ENCODE measurements around the gene CDCA8. TPM values are rescaled to one million over a fixed set of nuclear protein-coding genes. Genes with fewer than 3 reads are reported as not detected.

Gene CDCA8
- total and polyA plus RNA-seq, 9 of the 15 experiments (the other 6 are each of a cell fraction or from before 2014, with no cell fraction given) = 26.4 to 148 (median 81.8) TPM

DNA sequence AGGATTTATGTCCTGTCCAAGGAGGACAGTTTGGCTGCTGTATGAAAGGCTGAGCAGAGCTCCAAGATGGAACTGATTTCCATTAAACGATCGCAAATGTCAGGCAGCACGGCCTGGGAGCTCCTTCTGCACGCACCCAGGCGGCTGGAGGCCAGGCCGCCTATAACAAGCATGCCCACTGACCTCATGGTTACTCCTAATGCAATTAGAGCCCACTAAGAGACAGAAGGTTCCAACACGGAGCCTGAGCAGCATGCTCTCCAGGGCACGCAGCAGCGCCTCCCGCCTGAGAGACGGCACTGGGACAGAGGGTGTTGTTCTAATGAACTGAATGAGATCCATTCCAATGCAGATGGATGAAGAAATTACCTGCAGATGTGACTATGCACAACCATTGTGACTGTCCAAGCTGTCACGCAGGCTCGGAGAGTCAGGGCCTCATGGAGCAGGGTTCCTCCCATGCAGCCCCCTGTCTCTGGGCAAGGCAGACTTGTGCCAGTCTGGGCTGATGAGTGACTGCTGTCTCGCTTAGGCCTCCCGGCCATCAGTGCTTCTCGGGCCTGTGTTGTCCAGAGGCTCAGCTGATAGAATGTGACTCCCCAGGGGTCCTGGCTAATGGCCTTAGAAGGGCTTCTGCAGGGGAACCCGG lies 25.2 kb upstream of the CDCA8 start (continued):
- TF ChIP-seq, protein P1, sequence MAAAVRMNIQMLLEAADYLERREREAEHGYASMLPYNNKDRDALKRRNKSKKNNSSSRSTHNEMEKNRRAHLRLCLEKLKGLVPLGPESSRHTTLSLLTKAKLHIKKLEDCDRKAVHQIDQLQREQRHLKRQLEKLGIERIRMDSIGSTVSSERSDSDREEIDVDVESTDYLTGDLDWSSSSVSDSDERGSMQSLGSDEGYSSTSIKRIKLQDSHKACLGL (CRISPR knock-in tag; IDR thresholded peaks at IDR 0.05; ENCODE audit: borderline replicate concordance, poor library complexity, severe bottlenecking) = no peak
- TF ChIP-seq, protein P2, sequence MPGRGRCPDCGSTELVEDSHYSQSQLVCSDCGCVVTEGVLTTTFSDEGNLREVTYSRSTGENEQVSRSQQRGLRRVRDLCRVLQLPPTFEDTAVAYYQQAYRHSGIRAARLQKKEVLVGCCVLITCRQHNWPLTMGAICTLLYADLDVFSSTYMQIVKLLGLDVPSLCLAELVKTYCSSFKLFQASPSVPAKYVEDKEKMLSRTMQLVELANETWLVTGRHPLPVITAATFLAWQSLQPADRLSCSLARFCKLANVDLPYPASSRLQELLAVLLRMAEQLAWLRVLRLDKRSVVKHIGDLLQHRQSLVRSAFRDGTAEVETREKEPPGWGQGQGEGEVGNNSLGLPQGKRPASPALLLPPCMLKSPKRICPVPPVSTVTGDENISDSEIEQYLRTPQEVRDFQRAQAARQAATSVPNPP (IDR thresholded peaks at IDR 0.05; ENCODE audit: borderline replicate concordance, insufficient read depth, insufficient read length) = no peak

DNA sequence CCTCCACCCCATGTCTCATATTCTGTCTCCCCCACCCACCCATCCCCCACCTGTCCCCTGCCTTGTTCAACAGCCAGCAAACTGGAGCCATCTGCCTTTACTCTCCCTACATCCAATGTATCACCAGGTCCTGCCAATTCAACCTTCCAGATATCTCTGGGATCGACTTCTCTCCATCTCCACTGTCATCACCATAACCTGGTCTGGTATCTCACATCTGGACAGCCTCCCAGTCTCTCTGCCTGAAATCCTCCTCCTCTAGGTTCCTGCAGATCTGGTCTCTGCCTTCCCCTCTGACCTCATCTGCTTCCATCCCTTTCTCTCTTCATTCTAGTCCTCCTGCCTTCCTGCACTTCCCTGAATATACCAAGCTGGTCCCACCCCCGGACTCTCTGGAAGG lies 22.2 kb upstream of the CDCA8 start:
- Histone ChIP-seq H3K4me2 (ENCODE audit: insufficient read depth, low read length) (no peak overlapping the region), H2AFZ (ENCODE audit: low read depth, low read length) (no peak overlapping the region), H3K4me3 (no peak overlapping the region), H3K9me1 (ENCODE audit: control insufficient read depth, insufficient read depth, low read length) (no peaks in the 10 kb centered on the region), H3K9me3 (replicated peaks; ENCODE audit: control insufficient read depth, insufficient read depth, low read depth, low read length) (no peaks in the 10 kb centered on the region), H3K4me1 (replicated peaks in 1 of 2; ENCODE audit: control insufficient read depth in 2 of 2, insufficient read depth in 2 of 2, low read length in 2 of 2) (no peaks in the 10 kb centered on the region; a peak in 1 of 5 replicates), H4K20me1 (replicated peaks; ENCODE audit: control insufficient read depth, insufficient read depth, low read length) (peaks cover 3% of the 10 kb centered on the region; the same call in 1 of the 2 replicates), H3K36me3 (ENCODE audit: control insufficient read depth, insufficient read depth, low read length) (no peaks in the 10 kb centered on the region), H3K79me2 (ENCODE audit: control insufficient read depth, insufficient read depth, low read length) (no peaks in the 10 kb centered on the region), H3K27ac (ENCODE audit: extremely low read depth, low read depth, low read length) (no peak overlapping the region), H3K9ac (ENCODE audit: insufficient read depth in 1 of 2, low read depth in 2 of 2, low read length in 2 of 2) (no peak overlapping the region), H3K27me3 (ENCODE audit: control insufficient read depth in 2 of 2, insufficient read depth in 2 of 2, low read length in 2 of 2) (peaks cover 56 to 67% of the 10 kb centered on the region in 2 experiments)
- ChIA-PET CTCF (ENCODE audit: low intra/inter-chr PET ratio) (no interaction called here), POLR2A (no interaction called here)
- no peak for DNase-seq (ENCODE audit: extremely low read depth in 1 of 4, low spot score in 3 of 4)
- in situ Hi-C loops (cut with MboI) = no loop called here
- intact Hi-C loops (cut with micrococcal nuclease) = no loop called here
- no peak for FAIRE-seq
- no peak for ATAC-seq
- 0% methylated on average over 2 of the region's 2 CpGs for WGBS (ENCODE audit: insufficient coverage, low coverage, missing lambda C conversion rate)
- no TSS peak for BruUV-seq (replicated peaks)
- TF ChIP-seq PTRF (tag; IDR thresholded peaks at IDR 0.05) (no peak), EP300 (IDR thresholded peaks at IDR 0.05; ENCODE audit: low read length) (no peak), NCOA2 (IDR thresholded peaks at IDR 0.05; ENCODE audit: partially characterized antibody in 2 of 2) (no peak), RUNX1 (IDR thresholded peaks at IDR 0.05; ENCODE audit: low read depth) (no peak), TCF7 (IDR thresholded peaks at IDR 0.05; ENCODE audit: borderline replicate concordance) (no peak), ZNF707 (CRISPR knock-in tag; conservative IDR thresholded peaks at IDR 0.05) (no peak), SAP30 (IDR thresholded peaks at IDR 0.05; ENCODE audit: borderline replicate concordance, insufficient read depth, low read depth, low read length, poor library complexity, severe bottlenecking) (no peak), ZNF586 (CRISPR knock-in tag; conservative IDR thresholded peaks at IDR 0.05) (no peak), PCBP1 (IDR thresholded peaks at IDR 0.05; ENCODE audit: low read depth, low read length, poor library complexity, severe bottlenecking) (no peak), XRCC4 (IDR thresholded peaks at IDR 0.05; ENCODE audit: extremely low read depth, insufficient read depth, insufficient read length) (no peak)
- TF ChIP-seq, protein P3, sequence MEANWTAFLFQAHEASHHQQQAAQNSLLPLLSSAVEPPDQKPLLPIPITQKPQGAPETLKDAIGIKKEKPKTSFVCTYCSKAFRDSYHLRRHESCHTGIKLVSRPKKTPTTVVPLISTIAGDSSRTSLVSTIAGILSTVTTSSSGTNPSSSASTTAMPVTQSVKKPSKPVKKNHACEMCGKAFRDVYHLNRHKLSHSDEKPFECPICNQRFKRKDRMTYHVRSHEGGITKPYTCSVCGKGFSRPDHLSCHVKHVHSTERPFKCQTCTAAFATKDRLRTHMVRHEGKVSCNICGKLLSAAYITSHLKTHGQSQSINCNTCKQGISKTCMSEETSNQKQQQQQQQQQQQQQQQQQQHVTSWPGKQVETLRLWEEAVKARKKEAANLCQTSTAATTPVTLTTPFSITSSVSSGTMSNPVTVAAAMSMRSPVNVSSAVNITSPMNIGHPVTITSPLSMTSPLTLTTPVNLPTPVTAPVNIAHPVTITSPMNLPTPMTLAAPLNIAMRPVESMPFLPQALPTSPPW (CRISPR knock-in tag; IDR thresholded peaks at IDR 0.05) = no peak
- TF ChIP-seq, protein P4, sequence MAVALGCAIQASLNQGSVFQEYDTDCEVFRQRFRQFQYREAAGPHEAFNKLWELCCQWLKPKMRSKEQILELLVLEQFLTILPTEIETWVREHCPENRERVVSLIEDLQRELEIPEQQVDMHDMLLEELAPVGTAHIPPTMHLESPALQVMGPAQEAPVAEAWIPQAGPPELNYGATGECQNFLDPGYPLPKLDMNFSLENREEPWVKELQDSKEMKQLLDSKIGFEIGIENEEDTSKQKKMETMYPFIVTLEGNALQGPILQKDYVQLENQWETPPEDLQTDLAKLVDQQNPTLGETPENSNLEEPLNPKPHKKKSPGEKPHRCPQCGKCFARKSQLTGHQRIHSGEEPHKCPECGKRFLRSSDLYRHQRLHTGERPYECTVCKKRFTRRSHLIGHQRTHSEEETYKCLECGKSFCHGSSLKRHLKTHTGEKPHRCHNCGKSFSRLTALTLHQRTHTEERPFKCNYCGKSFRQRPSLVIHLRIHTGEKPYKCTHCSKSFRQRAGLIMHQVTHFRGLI (CRISPR knock-in tag; IDR thresholded peaks at IDR 0.05) = no peak

Data from K562 (cell line).